HepG2 (cell line): ENCODE measurements around the gene MRM1. TPM values are rescaled to one million over a fixed set of nuclear protein-coding genes. Genes with fewer than 3 reads are reported as not detected.
A peak's percentile ranks its signal among the peaks of the same experiment; 100 is the strongest.

ENCODE experiments used
- ADNP ChIP-seq: sonication (generic); formaldehyde crosslinking; IDR thresholded peaks from 2 replicates; pipeline ENCODE4 v1.4.0; 2020; ENCODE audit warnings: missing genetic modification reagents
- DNMT3B ChIP-seq: conservative IDR thresholded peaks from 2 replicates; pipeline ENCODE4 v1.6.1; 2016; ENCODE audit warnings: missing biosample characterization, control low read depth
- NKX3-1 ChIP-seq: sonication (generic); formaldehyde crosslinking; IDR thresholded peaks from 2 replicates; pipeline ENCODE4 v1.5.0; 2020; ENCODE audit warnings: missing genetic modification reagents
- RCOR2 ChIP-seq: IDR thresholded peaks from 2 replicates; pipeline ENCODE4 v1.6.1; 2016; ENCODE audit warnings: missing biosample characterization, missing genetic modification reagents
- SNAI1 ChIP-seq: sonication (generic); formaldehyde crosslinking; IDR thresholded peaks from 2 replicates; pipeline ENCODE4 v1.5.0; 2020; ENCODE audit warnings: mild to moderate bottlenecking, missing genetic modification reagents, borderline replicate concordance
- SNAPC2 ChIP-seq: sonication (generic); formaldehyde crosslinking; IDR thresholded peaks from 2 replicates; pipeline ENCODE4 v1.8.1; 2022; ENCODE audit warnings: mild to moderate bottlenecking, missing genetic modification reagents
- SP5 ChIP-seq: IDR thresholded peaks from 2 replicates; pipeline ENCODE4 v1.6.1; 2016; ENCODE audit warnings: low read depth, borderline replicate concordance
- SRY ChIP-seq: sonication (generic); formaldehyde crosslinking; IDR thresholded peaks from 2 replicates; pipeline ENCODE4 v1.8.0; 2022; ENCODE audit warnings: mild to moderate bottlenecking, missing genetic modification reagents
- STAT5B ChIP-seq: sonication (generic); formaldehyde crosslinking; IDR thresholded peaks from 2 replicates; pipeline ENCODE4 v1.4.0; 2020; ENCODE audit warnings: missing genetic modification reagents
- ZBTB2 ChIP-seq: sonication (generic); formaldehyde crosslinking; IDR thresholded peaks from 2 replicates; pipeline ENCODE4 v1.8.0; 2022; ENCODE audit warnings: low read depth, missing genetic modification reagents
- ZEB1 ChIP-seq: IDR thresholded peaks from 2 replicates; pipeline ENCODE4 v1.6.1; 2012; ENCODE audit warnings: mild to moderate bottlenecking, low read depth, inconsistent platforms; ENCODE audit not compliant: insufficient replicate concordance
- ZNF234 ChIP-seq: sonication (generic); formaldehyde crosslinking; conservative IDR thresholded peaks from 2 replicates; pipeline ENCODE4 v1.5.1; 2020; ENCODE audit warnings: mild to moderate bottlenecking, missing genetic modification reagents
- ZNF3 ChIP-seq: IDR thresholded peaks from 2 replicates; pipeline ENCODE4 v1.7.0; 2017; ENCODE audit warnings: inconsistent platforms
- ZNF33A ChIP-seq: sonication (generic); formaldehyde crosslinking; IDR thresholded peaks from 2 replicates; pipeline ENCODE4 v1.5.1; 2020; ENCODE audit warnings: missing genetic modification reagents, mild to moderate bottlenecking, moderate library complexity, borderline replicate concordance
- ZNF343 ChIP-seq: sonication (generic); formaldehyde crosslinking; IDR thresholded peaks from 2 replicates; pipeline ENCODE4 v1.4.0; 2020; ENCODE audit warnings: mild to moderate bottlenecking, missing genetic modification reagents
- ZNF549 ChIP-seq: sonication (generic); formaldehyde crosslinking; IDR thresholded peaks from 2 replicates; pipeline ENCODE4 v1.5.0; 2020; ENCODE audit warnings: missing genetic modification reagents
- ZNF614 ChIP-seq: IDR thresholded peaks from 2 replicates; pipeline ENCODE4 v1.6.1; 2018; ENCODE audit warnings: missing biosample characterization, missing genetic modification reagents, inconsistent platforms, borderline replicate concordance
- ZNF720 ChIP-seq: sonication (generic); formaldehyde crosslinking; IDR thresholded peaks from 2 replicates; pipeline ENCODE4 v1.4.0; 2020; ENCODE audit warnings: missing genetic modification reagents
- ZNF83 ChIP-seq: sonication (generic); formaldehyde crosslinking; IDR thresholded peaks from 2 replicates; pipeline ENCODE4 v1.4.0; 2020; ENCODE audit warnings: missing genetic modification reagents, mild to moderate bottlenecking, borderline replicate concordance
- ZNF850 ChIP-seq: sonication (generic); formaldehyde crosslinking; conservative IDR thresholded peaks from 2 replicates; pipeline ENCODE4 v1.9.0; 2021; ENCODE audit warnings: mild to moderate bottlenecking, missing genetic modification reagents
- ZUFSP ChIP-seq: sonication (generic); formaldehyde crosslinking; IDR thresholded peaks from 2 replicates; pipeline ENCODE4 v1.9.0; 2021; ENCODE audit warnings: missing genetic modification reagents, mild to moderate bottlenecking, borderline replicate concordance
- polyA plus RNA-seq, 8 experiments: library from polyadenylated mRNA; depleted of rRNA in 3 of 8; stranded (reverse) in 7 of 8; unstranded in 1 of 8; fragments of >200 nt; fragmentation: Illumina TruSeq in 4 of 8; extraction: Trizol in 4 of 8; gene quantifications; 2 replicates each; pipeline versions ENCODE4 v1.2.1 to v1.2.3, GENCODE V29; 2011 to 2016; ENCODE audit warnings: low read depth in 4 of 8, missing spikeins in 1 of 8, mixed read lengths in 1 of 8; ENCODE audit not compliant: insufficient read depth in 1 of 8
- total RNA-seq, 5 experiments: library from RNA; depleted of rRNA; stranded (reverse); fragments of >200 nt; fragmentation: Illumina TruSeq; extraction: Trizol; gene quantifications; 2 replicates each; pipeline ENCODE4 v1.2.3, GENCODE V29; 2016; ENCODE audit warnings: low read depth in 1 of 5
- TF ChIP-seq, protein P1 (sequence below): sonication (generic); formaldehyde crosslinking; IDR thresholded peaks from 2 replicates; pipeline ENCODE4 v1.5.1; 2020; ENCODE audit warnings: mild to moderate bottlenecking, missing genetic modification reagents, moderate library complexity
- TF ChIP-seq, protein P2 (sequence below): IDR thresholded peaks from 2 replicates; pipeline ENCODE4 v1.6.1; 2016; ENCODE audit warnings: low read depth

The MRM1 gene
- total and polyA plus RNA-seq, 2 of the 13 experiments (the other 11 are each of a cell fraction or from before 2014, with no cell fraction given) = 4.1 to 11.3 TPM

DNA sequence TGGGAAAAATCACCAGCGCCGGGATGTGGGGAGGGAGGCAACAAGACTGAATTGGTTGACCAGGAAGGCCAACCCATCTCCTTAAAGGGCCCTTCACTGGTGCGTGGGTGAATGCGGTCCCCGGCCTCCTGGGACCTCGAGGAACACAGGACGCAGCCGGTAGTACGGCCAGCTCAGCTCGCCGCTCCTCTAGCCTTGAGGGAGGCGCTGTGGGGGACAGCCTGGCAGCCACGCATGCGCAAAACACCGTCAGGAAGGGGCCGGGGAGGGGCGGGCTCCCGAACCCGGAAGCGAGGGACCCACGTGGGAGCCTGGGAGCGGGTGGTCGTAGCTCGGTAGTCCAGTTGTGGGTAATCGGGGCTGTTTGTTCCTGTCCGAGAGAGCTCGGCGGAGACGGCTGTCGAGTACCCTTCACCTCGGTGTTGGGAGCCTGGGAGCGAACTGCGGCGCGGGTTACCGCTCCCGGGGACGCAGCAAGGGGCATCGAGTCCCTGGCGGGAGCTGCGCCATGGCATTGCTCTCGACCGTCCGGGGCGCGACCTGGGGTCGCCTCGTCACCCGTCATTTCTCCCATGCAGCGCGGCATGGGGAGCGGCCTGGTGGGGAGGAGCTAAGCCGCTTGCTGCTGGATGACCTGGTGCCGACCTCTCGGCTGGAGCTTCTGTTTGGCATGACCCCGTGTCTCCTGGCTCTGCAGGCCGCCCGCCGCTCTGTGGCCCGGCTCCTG is at the start of gene MRM1 (continued):
- TF ChIP-seq ZNF33A (CRISPR knock-in tag) (no peak), NKX3-1 (CRISPR knock-in tag) (no peak), ZNF343 (CRISPR knock-in tag) (peak; percentile 49; the same call in 1 of the 2 replicates), ZNF614 (CRISPR knock-in tag) (peak; percentile 69; the same call in 1 of the 2 replicates), ZNF3 (CRISPR knock-in tag) (no peak), ZNF234 (CRISPR knock-in tag) (no peak), ZNF720 (CRISPR knock-in tag) (no peak), ZUFSP (CRISPR knock-in tag) (no peak), ZNF83 (CRISPR knock-in tag) (no peak), SNAPC2 (CRISPR knock-in tag) (no peak), ZNF549 (no peak), STAT5B (CRISPR knock-in tag) (no peak), DNMT3B (CRISPR knock-in tag) (no peak), ZNF850 (no peak), SRY (CRISPR knock-in tag) (peak; percentile 58; the same call in 1 of the 2 replicates), RCOR2 (CRISPR knock-in tag) (no peak), ZBTB2 (CRISPR knock-in tag) (0 out of 2 replicates have a peak, but pooled peaks have one; percentile 28), ADNP (CRISPR knock-in tag) (no peak; the same call in 1 of the 2 replicates), ZEB1 (no peak), SP5 (CRISPR knock-in tag) (no peak), SNAI1 (CRISPR knock-in tag) (no peak; the same call in 1 of the 2 replicates)
- TF ChIP-seq, protein P1, sequence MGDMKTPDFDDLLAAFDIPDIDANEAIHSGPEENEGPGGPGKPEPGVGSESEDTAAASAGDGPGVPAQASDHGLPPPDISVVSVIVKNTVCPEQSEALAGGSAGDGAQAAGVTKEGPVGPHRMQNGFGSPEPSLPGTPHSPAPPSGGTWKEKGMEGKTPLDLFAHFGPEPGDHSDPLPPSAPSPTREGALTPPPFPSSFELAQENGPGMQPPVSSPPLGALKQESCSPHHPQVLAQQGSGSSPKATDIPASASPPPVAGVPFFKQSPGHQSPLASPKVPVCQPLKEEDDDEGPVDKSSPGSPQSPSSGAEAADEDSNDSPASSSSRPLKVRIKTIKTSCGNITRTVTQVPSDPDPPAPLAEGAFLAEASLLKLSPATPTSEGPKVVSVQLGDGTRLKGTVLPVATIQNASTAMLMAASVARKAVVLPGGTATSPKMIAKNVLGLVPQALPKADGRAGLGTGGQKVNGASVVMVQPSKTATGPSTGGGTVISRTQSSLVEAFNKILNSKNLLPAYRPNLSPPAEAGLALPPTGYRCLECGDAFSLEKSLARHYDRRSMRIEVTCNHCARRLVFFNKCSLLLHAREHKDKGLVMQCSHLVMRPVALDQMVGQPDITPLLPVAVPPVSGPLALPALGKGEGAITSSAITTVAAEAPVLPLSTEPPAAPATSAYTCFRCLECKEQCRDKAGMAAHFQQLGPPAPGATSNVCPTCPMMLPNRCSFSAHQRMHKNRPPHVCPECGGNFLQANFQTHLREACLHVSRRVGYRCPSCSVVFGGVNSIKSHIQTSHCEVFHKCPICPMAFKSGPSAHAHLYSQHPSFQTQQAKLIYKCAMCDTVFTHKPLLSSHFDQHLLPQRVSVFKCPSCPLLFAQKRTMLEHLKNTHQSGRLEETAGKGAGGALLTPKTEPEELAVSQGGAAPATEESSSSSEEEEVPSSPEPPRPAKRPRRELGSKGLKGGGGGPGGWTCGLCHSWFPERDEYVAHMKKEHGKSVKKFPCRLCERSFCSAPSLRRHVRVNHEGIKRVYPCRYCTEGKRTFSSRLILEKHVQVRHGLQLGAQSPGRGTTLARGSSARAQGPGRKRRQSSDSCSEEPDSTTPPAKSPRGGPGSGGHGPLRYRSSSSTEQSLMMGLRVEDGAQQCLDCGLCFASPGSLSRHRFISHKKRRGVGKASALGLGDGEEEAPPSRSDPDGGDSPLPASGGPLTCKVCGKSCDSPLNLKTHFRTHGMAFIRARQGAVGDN (CRISPR knock-in tag) = peak; percentile 97
- TF ChIP-seq, protein P2, sequence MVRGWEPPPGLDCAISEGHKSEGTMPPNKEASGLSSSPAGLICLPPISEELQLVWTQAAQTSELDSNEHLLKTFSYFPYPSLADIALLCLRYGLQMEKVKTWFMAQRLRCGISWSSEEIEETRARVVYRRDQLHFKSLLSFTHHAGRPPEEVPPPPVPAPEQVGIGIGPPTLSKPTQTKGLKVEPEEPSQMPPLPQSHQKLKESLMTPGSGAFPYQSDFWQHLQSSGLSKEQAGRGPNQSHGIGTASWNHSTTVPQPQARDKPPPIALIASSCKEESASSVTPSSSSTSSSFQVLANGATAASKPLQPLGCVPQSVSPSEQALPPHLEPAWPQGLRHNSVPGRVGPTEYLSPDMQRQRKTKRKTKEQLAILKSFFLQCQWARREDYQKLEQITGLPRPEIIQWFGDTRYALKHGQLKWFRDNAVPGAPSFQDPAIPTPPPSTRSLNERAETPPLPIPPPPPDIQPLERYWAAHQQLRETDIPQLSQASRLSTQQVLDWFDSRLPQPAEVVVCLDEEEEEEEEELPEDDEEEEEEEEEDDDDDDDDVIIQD (CRISPR knock-in tag) = no peak
